ENCODE results near the gene PLCB2. TPM values are rescaled to one million over a fixed set of nuclear protein-coding genes. Genes with fewer than 3 reads are reported as not detected.

PLCB2 gene
- total RNA-seq, 2 donors from 2014 or later = 5.7 to 9.5 TPM

DNA sequence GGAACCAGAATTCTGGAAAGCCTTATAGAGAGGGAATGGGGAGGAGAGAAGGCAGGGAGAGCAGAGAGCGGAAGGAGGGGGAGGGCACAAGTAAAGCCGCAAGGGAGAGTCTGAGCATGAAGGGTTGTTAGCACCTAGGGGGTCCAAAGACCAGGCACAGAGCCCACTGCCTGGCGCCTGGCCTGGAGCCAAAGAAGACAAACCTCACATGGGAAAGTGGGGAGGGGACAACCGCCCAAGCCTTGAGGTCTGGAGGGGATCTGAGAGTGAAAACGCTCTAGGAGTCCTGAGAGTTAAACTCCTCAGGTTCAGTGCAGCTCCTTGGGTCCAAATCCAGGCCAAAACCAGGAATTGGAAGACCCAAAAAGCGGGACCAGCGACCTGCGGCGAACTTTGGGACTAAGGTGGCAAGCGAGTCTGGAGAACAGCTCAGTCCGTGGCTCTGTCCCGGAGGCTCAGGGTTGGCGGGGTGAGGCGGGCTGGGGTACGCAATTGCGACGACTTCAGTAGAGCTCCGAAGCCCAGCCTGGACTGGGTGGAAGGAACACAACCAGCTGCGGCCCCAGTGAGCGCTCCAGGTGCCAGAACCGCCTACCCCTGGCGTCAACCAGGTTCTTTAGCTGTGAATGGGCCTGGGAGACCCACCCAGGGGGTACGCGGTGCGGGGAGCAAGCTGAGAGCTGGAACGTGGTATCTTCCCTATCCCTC lies 14.9 kb upstream of the PLCB2 start:
- intact Hi-C loops (cut with DNase I) = loop anchor here (5.0 kb wide), 2 partner anchors 45 to 100 kb away; no protein-coding TSS in a partner anchor
- Histone ChIP-seq H3K27me3 (no peaks in the 10 kb centered on the region), H3K4me3 (peak overlapping the region; percentile 39), H3K4me1 (peaks cover 5% of the 10 kb centered on the region), H3K36me3 (no peaks in the 10 kb centered on the region), H3K27ac (peak overlapping the region; percentile 63), H3K9me3 (no peaks in the 10 kb centered on the region), H3K9ac (ENCODE audit: low read depth in 2 of 2, low read length in 2 of 2) (peak overlapping the region in 1 of 2 donors; percentile 70)
- TF ChIP-seq, protein P1, sequence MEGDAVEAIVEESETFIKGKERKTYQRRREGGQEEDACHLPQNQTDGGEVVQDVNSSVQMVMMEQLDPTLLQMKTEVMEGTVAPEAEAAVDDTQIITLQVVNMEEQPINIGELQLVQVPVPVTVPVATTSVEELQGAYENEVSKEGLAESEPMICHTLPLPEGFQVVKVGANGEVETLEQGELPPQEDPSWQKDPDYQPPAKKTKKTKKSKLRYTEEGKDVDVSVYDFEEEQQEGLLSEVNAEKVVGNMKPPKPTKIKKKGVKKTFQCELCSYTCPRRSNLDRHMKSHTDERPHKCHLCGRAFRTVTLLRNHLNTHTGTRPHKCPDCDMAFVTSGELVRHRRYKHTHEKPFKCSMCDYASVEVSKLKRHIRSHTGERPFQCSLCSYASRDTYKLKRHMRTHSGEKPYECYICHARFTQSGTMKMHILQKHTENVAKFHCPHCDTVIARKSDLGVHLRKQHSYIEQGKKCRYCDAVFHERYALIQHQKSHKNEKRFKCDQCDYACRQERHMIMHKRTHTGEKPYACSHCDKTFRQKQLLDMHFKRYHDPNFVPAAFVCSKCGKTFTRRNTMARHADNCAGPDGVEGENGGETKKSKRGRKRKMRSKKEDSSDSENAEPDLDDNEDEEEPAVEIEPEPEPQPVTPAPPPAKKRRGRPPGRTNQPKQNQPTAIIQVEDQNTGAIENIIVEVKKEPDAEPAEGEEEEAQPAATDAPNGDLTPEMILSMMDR (IDR thresholded peaks at IDR 0.05) = no peak
- no peak for DNase-seq

DNA sequence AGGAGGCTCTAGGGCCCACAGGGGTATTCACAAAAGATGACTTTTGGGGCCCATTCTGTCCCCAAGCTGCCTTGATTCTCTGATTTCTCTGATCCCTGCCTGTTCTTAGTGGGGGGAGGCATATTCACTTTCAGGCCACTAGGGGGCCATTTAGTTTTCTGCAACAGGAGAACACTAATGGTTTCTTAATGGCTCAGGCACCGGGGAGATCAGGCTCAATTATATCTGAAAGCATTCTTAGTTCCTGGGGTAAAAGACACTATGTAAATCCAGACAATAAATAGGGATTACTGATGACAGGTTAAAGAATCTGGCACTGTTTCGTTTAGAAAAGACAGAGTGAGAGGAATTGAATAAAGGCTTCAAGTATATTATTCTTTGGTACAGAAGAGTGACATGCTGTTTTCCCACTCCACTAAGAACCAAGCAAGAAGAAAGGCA lies 13.2 kb upstream of the PLCB2 start:
- no peaks in the 10 kb centered on the region for H3K36me3 ChIP-seq
- no peak overlapping the region for H3K4me3 ChIP-seq
- peaks cover 5% of the 10 kb centered on the region for H3K4me1 ChIP-seq
- intact Hi-C loops (cut with DNase I) = loop anchor here (5.0 kb wide), 2 partner anchors 46 to 101 kb away; no protein-coding TSS in a partner anchor
- TF ChIP-seq, protein P1 (IDR thresholded peaks at IDR 0.05) = peak; percentile 88
- H3K27me3 ChIP-seq = no peaks in the 10 kb centered on the region
- H3K27ac ChIP-seq = no peak overlapping the region
- no peaks in the 10 kb centered on the region for H3K9me3 ChIP-seq
- H3K9ac ChIP-seq (ENCODE audit: low read depth in 2 of 2, low read length in 2 of 2) = no peak overlapping the region
- peak; percentile 66 for DNase-seq

DNA sequence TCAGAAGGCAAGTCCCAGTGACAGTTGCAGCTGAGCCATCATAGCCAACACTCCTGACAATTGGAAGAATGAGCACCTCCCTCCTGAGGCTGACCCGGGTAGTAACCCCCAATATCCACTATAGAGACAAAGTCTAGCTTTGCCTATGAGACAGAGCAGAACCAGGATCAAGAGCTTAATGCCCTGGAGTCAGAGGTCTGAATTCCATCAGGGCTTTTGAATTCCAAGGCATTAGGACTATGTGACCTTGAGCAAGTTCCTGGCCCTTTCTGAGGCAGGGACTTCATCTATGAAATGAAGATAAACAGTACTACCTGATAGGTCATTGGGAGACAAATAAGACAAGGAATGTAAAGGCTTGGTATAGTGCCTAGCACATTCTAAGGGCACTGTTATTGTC lies 12.7 kb upstream of the PLCB2 start:
- intact Hi-C loops (cut with DNase I) = loop anchor here (5.0 kb wide), 2 partner anchors 47 to 102 kb away; no protein-coding TSS in a partner anchor
- H3K27me3 ChIP-seq = no peaks in the 10 kb centered on the region
- TF ChIP-seq, protein P1 (IDR thresholded peaks at IDR 0.05) = no peak
- no peak overlapping the region for H3K4me3 ChIP-seq
- H3K9ac ChIP-seq (ENCODE audit: low read depth in 2 of 2, low read length in 2 of 2) = no peak overlapping the region
- no peak overlapping the region for H3K27ac ChIP-seq
- H3K4me1 ChIP-seq = peaks cover 5% of the 10 kb centered on the region
- no peak for DNase-seq
- H3K36me3 ChIP-seq = no peaks in the 10 kb centered on the region
- H3K9me3 ChIP-seq = no peaks in the 10 kb centered on the region

GRCh38 chr15:40317580-40317979 lies 9.8 kb upstream of the PLCB2 start:
- no peak for DNase-seq
- H3K27me3 ChIP-seq = no peaks in the 10 kb centered on the region
- H3K36me3 ChIP-seq = no peaks in the 10 kb centered on the region
- intact Hi-C loops (cut with DNase I) = no loop called here
- no peaks in the 10 kb centered on the region for H3K9me3 ChIP-seq
- TF ChIP-seq, protein P1 (IDR thresholded peaks at IDR 0.05) = no peak
- no peak overlapping the region for H3K27ac ChIP-seq
- H3K9ac ChIP-seq (ENCODE audit: low read depth in 2 of 2, low read length in 2 of 2) = no peak overlapping the region
- no peak overlapping the region for H3K4me3 ChIP-seq
- H3K4me1 ChIP-seq = peaks cover under 1% of the 10 kb centered on the region

GRCh38 chr15:40316931-40317330 lies 9.2 kb upstream of the PLCB2 start:
- DNase-seq = no peak
- intact Hi-C loops (cut with DNase I) = no loop called here

More at GRCh38 chr15:40316931-40317330, 9.2 kb upstream of the PLCB2 start:
- Histone ChIP-seq H3K9ac (ENCODE audit: low read depth in 2 of 2, low read length in 2 of 2) (no peak overlapping the region), H3K36me3 (no peaks in the 10 kb centered on the region), H3K27me3 (no peaks in the 10 kb centered on the region), H3K9me3 (no peaks in the 10 kb centered on the region), H3K4me3 (no peak overlapping the region), H3K27ac (no peak overlapping the region), H3K4me1 (no peaks in the 10 kb centered on the region)
- TF ChIP-seq, protein P1 (IDR thresholded peaks at IDR 0.05) = no peak
